Measurements from ENCODE around the gene DNAH6. TPM values are rescaled to one million over a fixed set of nuclear protein-coding genes. Genes with fewer than 3 reads are reported as not detected.

The DNAH6 gene
- total and polyA plus RNA-seq, 2 of the 8 experiments (the other 6 are each of a cell fraction or from before 2014, with no cell fraction given), result 0.06 to 0.43 TPM

GRCh38 chr2:84631047-84631446, 114.7 kb downstream of the DNAH6 start:
- H3K36me3 ChIP-seq (ENCODE audit: control insufficient read depth in 2 of 4, insufficient read depth in 4 of 4, low read length in 3 of 4), result no peaks in the 10 kb centered on the region
- no peak overlapping the region for H3K23ac ChIP-seq (ENCODE audit: insufficient read length)
- no peak overlapping the region for H3K4me2 ChIP-seq (ENCODE audit: insufficient read depth in 1 of 2, low read depth in 2 of 2, low read length in 2 of 2)
- peaks cover 0 to 1% (median 0%) of the 10 kb centered on the region in 4 experiments; a peak in 2 of 7 replicates for H3K27me3 ChIP-seq (replicated peaks in 1 of 4; ENCODE audit: control insufficient read depth in 3 of 4, extremely low read depth in 1 of 4, insufficient read depth in 3 of 4, low read length in 3 of 4)
- H4K8ac ChIP-seq (ENCODE audit: extremely low read depth, insufficient read depth, low read length), result no peak overlapping the region
- no peak overlapping the region for H2BK15ac ChIP-seq (ENCODE audit: low read length)
- no peak overlapping the region for H2BK5ac ChIP-seq (ENCODE audit: low read depth, low read length)
- H3K18ac ChIP-seq (ENCODE audit: extremely low read depth, low read length), result no peak overlapping the region
- no peak overlapping the region for H3K4me3 ChIP-seq (ENCODE audit: extremely low read depth in 1 of 4, insufficient read depth in 2 of 4, low read depth in 3 of 4, low read length in 4 of 4)
- no peak overlapping the region for H2AK5ac ChIP-seq (ENCODE audit: low read depth, low read length)
- no peaks in the 10 kb centered on the region for H3K9me3 ChIP-seq (ENCODE audit: insufficient read depth in 2 of 2, low read depth in 1 of 2, low read length in 1 of 2)
- H2AFZ ChIP-seq (ENCODE audit: low read length), result 0 out of 2 replicates have a peak overlapping the region, but pooled peaks have one; percentile 64
- H3K4ac ChIP-seq (replicated peaks; ENCODE audit: insufficient read length, low read depth, low read length), result no peak overlapping the region
- H3K79me2 ChIP-seq (ENCODE audit: control insufficient read depth in 1 of 2, insufficient read depth in 2 of 2, low read length in 2 of 2), result no peaks in the 10 kb centered on the region
- peak; percentile 63 for FAIRE-seq
- H2BK120ac ChIP-seq (replicated peaks; ENCODE audit: low read depth, low read length), result no peak overlapping the region
- no peak overlapping the region for H2BK20ac ChIP-seq (ENCODE audit: low read length)
- no peaks in the 10 kb centered on the region for H4K20me1 ChIP-seq (replicated peaks in 1 of 2; ENCODE audit: control insufficient read depth in 1 of 2, insufficient read depth in 2 of 2, low read length in 2 of 2)
- H3K23me2 ChIP-seq (ENCODE audit: low read depth, low read length), result no peaks in the 10 kb centered on the region
- H3K79me1 ChIP-seq (ENCODE audit: low read depth, low read length), result no peaks in the 10 kb centered on the region
- no peak overlapping the region for H2BK12ac ChIP-seq (ENCODE audit: low read depth, low read length)
- H3K14ac ChIP-seq (ENCODE audit: insufficient read length), result no peak overlapping the region
- DNase-seq (ENCODE audit: low read depth in 1 of 2, low spot score in 2 of 2), result no peak
- 58% methylated on average over 6 of the region's 6 CpGs; no CpG with 5 or more reads in 1 of the 2 experiments for WGBS, 2 experiments (ENCODE audit: extremely low coverage in 1 of 2, insufficient coverage in 1 of 2, insufficient read length in 1 of 2, insufficient replicate concordance in 2 of 2, low coverage in 1 of 2, low lambda C conversion rate in 2 of 2, missing lambda C conversion rate in 1 of 2)
- no peak overlapping the region for H4K5ac ChIP-seq (ENCODE audit: insufficient read length, low read depth, low read length)
- H3K4me1 ChIP-seq (replicated peaks in 1 of 4; ENCODE audit: control insufficient read depth in 3 of 4, insufficient read depth in 4 of 4, low read length in 3 of 4), result no peaks in the 10 kb centered on the region
- no peak overlapping the region for H4K91ac ChIP-seq (replicated peaks; ENCODE audit: insufficient read length, low read length)
- ChIA-PET POLR2A (ENCODE audit: partially characterized antibody) (no interaction called here), CTCF (ENCODE audit: partially characterized antibody) (interaction anchor here (0.6 to 3.2 kb wide), 18 partner anchors 10 to 774 kb away, joined by 3 to 11 read pairs (median 4); no protein-coding TSS in a partner anchor)
- no peak for TF ChIP-seq NRF1 (IDR thresholded peaks at IDR 0.05; ENCODE audit: low read depth, low read length)
- TF ChIP-seq SAP30 (IDR thresholded peaks at IDR 0.05; ENCODE audit: insufficient read depth, insufficient replicate concordance, low read length), result no peak
- TF ChIP-seq HDAC2 (IDR thresholded peaks at IDR 0.05; ENCODE audit: borderline replicate concordance in 1 of 2, low read depth in 2 of 2, low read length in 2 of 2), result no peak
- TF ChIP-seq MAX (IDR thresholded peaks at IDR 0.05), result no peak
- no peak for TF ChIP-seq CBX5 (IDR thresholded peaks at IDR 0.05; ENCODE audit: low read depth, low read length)
- TF ChIP-seq CTCF (IDR thresholded peaks at IDR 0.05; ENCODE audit: control extremely low read depth in 1 of 3, insufficient read depth in 1 of 3, low read depth in 1 of 3, low read length in 3 of 3), result peak in 2 of 3 experiments; percentile 65 to 72; a peak in 3 of 4 replicates
- no peak for TF ChIP-seq SRF (IDR thresholded peaks at IDR 0.05; ENCODE audit: low read depth, low read length)
- peak; percentile 91 to 93 for TF ChIP-seq RAD21 (IDR thresholded peaks at IDR 0.05 in 1 of 2, conservative IDR thresholded peaks at IDR 0.05 in 1 of 2; ENCODE audit: low read depth in 2 of 2, low read length in 2 of 2)
- TF ChIP-seq TEAD4 (IDR thresholded peaks at IDR 0.05; ENCODE audit: low read depth, low read length), result peak; percentile 36; the same call in 1 of the 2 replicates
- H3K56ac ChIP-seq (replicated peaks; ENCODE audit: insufficient read length, low read depth, low read length), result no peak overlapping the region
- no peak overlapping the region for H3K9ac ChIP-seq (replicated peaks in 1 of 4; ENCODE audit: extremely low read depth in 1 of 4, low read depth in 3 of 4, low read length in 3 of 4)
- H3K27ac ChIP-seq (ENCODE audit: low read depth, low read length), result no peak overlapping the region
